RPMI7951 (cell line): Measurements from ENCODE around the gene ASIC2. TPM values are rescaled to one million over a fixed set of nuclear protein-coding genes. Genes with fewer than 3 reads are reported as not detected.

Experiments used
- DNase-seq: peaks from one replicate; pipeline ENCODE4 v3.0.0-alpha.2; 2012; ENCODE audit warnings: low read depth
- total RNA-seq: library from RNA; depleted of rRNA; stranded (reverse); fragments of >200 nt; shearing (Covaris generic); gene quantifications from 2 replicates; pipeline ENCODE4 v1.2.3, GENCODE V29; 2014

The ASIC2 gene
- total RNA-seq, 1 experiment from 2014 or later: not detected

DNA sequence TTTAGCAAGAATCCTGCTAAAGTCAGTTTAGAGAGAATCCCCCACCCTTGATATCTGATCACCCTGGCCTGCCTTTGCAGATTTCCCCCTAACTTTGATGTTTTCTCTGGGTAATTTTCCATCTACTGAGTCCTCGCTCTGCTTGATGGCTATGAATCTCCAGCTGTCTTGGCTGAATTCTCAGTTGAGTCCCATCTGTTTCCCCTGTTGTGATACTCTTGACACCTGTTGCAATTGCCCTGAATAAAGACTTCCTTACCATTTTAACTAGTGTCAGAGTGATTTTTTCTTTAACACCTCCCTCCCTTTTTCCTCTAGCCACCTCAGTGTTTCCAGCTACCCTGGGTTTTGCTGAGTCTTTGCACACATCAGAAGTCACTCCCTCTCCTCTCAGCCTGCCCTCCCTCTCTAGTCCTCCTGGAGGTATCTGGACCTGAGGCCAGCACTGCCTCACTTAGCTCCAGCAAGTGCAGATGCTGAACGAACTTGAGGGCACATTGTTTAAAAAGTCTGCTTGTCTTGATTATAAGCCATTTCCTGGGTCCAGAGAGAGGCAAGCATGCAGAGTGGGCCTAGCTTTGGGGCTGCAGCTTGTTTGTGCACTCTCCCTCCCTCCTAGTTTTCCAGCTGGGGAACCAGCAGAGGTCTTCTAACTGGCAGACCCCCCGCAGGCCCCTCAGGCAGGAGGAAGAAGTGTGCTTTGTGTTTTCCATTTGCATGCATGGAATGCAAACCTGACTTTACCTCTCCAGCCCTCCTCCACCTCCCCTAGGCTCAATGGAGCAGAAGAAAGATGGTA is 268.2 kb downstream of the ASIC2 start:
- DNase-seq: no peak

DNA sequence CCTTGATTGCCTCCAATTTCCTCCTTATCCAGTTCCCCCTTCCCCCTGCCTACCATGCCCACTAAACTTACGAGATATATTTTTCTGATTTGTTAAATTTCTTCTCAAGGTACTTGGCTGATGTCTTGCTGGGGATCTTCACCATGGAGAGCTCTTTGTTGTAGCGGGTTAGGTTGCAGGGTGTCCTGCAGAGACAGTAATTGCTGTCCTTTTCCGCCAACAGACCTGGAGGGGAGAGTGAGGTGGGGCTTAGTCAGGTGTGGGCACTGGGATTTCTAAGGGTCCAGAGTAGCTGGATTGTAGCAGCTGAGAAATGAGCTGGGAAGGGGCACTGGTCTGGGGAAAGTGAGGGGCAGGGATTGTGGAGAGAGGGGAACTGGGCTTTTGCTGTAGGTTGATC is 269.3 kb downstream of the ASIC2 start:
- no peak for DNase-seq

GRCh38 chr17:33021731-33022408 is 271.2 kb downstream of the ASIC2 start:
- no peak for DNase-seq

DNA sequence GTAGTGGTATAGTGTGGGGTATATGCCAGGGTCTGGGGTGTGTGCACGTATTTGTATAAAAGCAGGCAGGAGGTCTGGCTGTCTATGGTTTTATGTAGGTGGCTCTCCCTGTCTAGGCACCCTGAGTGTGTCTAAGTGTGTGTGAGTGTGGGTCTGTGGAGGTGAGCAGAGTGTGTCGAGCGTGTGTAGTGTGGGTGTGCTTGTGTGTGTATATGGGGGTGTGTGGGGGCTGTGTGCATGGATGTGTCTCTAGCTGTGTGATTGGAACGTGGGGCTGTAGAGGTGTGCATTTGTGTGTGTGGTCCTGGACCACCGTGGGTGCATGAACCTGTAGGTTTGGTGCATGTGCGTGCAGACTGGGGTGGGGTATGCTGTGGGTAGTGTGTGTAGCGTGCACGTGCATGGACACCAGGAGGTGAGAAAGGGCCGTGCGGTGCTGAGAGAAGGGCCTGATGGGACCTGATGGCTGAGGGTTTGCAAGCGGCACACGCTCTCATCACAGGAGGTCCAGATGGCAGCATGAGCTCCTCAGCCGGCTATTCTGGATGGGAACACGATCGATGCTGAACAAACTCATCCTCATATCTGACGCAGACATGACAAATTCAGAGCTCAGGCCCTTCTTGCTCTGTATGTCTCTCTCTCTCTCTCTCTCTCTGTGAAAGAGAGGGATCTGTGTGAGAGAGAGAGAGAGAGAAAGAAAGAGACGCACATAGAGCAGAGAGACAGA is 273.8 kb downstream of the ASIC2 start:
- no peak for DNase-seq

GRCh38 chr17:33017366-33017765 is 275.7 kb downstream of the ASIC2 start:
- no peak for DNase-seq

DNA sequence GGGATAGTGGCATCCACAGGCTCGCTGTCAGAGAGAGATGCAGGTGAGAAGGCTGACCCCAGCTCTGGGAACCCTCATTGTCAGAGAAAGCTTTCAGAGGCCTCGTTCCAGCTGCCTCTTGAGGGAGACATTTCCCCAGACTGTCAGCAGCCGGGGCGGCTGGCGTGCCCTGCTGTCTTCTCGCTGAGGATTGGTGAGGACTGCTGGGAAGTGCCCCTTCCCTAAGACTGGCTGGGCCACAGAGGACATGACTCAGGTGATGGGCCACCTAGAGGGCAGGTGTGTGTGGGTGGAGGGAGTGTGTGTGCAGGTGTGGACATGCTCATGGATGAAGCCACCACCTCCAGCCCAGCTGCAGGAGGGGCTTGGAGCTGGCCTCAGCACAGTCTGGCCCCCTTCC is 276.2 kb downstream of the ASIC2 start:
- DNase-seq: no peak

GRCh38 chr17:33015716-33016346 is 277.3 kb downstream of the ASIC2 start:
- no peak for DNase-seq

- DNase-seq: no peak
These were observed 278.3 kb downstream of the ASIC2 start for GRCh38 chr17:33014751-33015150.

DNA sequence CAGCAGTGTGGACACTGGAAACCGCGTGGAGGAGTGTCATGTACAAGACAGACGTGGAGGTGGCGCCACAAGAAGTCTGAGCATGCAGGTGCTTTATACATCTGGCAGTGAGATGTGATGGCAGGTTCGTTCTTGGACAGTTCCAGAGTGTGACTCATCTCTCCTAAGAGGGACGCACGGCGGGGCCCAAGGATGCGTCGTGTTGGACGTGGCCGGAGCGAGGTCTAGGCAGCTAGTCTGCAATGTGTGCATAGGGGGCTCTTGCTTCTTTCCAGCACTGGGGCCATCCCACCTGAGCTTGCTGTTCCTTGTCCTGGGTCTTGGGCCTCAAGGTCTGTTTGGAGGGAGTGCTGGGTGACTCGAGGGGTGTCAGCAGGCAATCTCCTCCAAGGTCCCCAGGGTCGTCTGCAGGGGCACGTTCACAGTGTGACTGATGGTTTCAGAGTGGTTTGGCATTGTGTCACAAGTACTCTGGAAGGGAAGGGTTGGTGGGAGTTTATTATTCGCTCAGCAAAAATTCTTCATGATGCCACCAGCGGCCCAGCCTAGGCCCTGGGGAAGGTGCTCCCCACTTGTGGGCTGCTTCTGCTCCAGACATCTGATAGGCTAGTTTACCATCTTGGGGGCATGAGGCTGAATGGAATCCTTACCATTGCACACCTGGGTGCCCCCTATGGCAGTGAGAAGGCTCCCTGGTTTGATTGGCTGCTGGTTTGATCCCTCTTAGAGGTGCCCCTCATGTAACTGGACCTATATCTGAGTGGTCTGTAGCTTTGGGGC is 279.3 kb downstream of the ASIC2 start:
- no peak for DNase-seq

GRCh38 chr17:33012522-33013033 is 280.5 kb downstream of the ASIC2 start:
- peak; percentile 80 for DNase-seq

- no peak for DNase-seq
These were observed 283.5 kb downstream of the ASIC2 start for GRCh38 chr17:33009636-33010035.

GRCh38 chr17:33007186-33007585 is 285.9 kb downstream of the ASIC2 start:
- DNase-seq: no peak

GRCh38 chr17:33002246-33002645 is 290.8 kb downstream of the ASIC2 start:
- DNase-seq: no peak

DNA sequence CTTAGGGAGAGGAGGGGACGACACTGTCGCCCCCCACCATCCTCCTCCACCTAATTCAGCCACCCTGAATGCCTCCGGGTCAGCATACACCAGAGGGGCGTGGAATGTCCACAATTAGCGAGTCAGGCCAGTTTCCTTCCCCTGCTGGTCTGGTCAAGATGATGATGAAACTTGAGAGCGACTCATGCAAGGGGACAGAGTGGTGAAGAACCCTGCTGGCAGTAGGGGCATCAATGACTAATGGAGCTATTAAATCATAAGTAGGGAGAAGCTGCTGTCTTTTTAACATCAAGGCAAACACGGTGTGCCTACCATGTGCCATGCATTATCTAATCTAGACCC is 294.2 kb downstream of the ASIC2 start:
- DNase-seq: peak; percentile 35

- peak; percentile 55 for DNase-seq
These were observed 294.8 kb downstream of the ASIC2 start for GRCh38 chr17:32998111-32998886.

- DNase-seq: no peak
These were observed 297.6 kb downstream of the ASIC2 start for GRCh38 chr17:32995416-32996045.

DNA sequence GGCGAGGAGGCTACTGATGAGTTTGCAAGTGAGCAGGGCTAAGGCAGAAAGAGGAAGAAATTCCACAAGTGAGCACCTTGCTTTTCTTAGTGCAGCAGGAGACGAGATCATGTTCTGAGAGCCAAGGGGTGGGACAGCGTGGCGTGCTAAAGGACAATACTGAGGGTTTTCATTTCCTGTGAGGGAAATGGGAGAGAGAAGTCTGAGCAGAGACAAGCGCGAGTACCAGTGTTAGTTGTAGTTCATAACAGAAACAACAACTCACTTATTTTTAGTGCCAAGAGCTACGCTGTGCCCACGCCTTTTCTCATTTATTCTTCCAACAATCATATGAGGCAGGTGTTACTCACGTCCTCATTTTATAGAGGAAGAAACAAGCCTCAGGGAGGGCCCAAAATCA is 299.1 kb downstream of the ASIC2 start:
- no peak for DNase-seq

DNA sequence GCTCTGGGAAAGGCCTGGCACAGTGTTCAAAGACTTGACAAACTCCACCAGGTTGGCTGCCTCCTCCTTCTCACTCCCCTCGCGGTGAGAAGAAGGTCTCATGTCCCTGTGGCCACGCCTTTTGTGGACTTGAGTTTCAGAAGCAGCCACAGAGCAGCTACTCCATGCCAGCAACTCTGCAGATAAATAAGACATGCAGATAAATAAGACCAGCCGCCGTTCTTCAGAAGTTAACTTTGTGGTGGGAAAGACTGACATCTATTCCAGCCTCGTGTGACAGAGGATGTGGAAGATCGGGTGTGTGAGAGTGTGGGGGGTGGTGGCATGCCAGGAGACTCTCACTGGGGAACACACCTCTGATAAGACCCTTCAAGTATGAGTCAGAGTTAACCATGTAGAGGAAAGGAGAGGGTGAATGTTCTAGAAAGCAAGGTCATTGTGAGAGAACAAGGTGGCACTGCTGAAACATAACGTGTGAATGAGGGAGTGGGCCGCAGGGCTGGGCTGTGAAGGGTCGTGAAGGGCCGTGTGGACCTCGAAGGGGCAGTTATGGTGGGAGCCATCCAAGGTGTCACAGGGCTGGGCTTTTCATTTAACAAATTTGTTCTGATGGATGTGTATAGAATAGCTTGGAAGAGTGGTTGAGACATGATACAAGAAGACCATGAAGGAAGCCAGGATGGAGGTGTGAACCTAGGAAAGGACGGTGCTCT is 300.6 kb downstream of the ASIC2 start:
- no peak for DNase-seq

DNA sequence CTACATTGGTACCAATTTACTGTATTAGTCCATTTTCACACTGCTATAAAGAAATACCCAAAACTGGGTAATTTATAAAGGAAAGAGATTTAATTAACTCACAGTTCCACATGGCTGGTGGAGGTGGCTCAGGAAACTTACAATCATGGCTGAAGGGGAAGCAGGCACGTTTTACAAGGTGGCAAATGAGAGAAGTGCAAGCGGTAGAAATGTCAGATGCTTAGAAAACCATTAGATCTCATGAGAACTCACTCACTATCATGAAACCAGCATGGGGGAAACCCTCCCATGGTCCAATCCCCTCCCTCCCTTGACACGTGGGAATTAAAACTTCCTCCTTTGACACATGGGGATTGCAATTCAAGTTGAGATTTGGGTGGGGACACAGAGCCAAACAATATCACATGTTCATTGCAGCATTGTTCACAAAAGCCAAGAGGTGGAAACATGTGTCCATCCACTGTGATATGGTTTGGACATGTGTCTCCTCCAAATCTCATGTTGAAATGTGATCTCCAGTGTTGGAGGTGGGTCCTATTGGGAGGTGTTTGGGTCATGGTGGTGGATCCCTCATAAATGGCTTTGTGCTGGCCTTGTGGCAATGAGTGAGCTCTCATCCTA is 304.5 kb downstream of the ASIC2 start:
- no peak for DNase-seq
